Astrocyte of the spinal cord (primary cell): ENCODE results near the gene ANKRD17.
A peak's percentile ranks its signal among the peaks of the same experiment; 100 is the strongest.

Experiments used
- DNase-seq: peaks from one replicate; pipeline ENCODE4 v3.0.0; 2011; ENCODE audit warnings: low read depth, low spot score
- H3K4me3 ChIP-seq: 2 replicates; pipeline ENCODE4 v1.5.1; 2011; ENCODE audit warnings: low read depth, mild to moderate bottlenecking, low read length, moderate library complexity
- in situ Hi-C: cut with HindIII; loops from 2 replicates; pipeline ENCODE4 v1.10.0; 2017; ENCODE audit warnings: low sequenced_read_pairs
- TF ChIP-seq, protein P1 (sequence below): IDR thresholded peaks from 2 replicates; pipeline ENCODE4 v1.5.1; 2012; ENCODE audit warnings: low read depth, mild to moderate bottlenecking, low read length, inconsistent platforms

ANKRD17 gene

DNA sequence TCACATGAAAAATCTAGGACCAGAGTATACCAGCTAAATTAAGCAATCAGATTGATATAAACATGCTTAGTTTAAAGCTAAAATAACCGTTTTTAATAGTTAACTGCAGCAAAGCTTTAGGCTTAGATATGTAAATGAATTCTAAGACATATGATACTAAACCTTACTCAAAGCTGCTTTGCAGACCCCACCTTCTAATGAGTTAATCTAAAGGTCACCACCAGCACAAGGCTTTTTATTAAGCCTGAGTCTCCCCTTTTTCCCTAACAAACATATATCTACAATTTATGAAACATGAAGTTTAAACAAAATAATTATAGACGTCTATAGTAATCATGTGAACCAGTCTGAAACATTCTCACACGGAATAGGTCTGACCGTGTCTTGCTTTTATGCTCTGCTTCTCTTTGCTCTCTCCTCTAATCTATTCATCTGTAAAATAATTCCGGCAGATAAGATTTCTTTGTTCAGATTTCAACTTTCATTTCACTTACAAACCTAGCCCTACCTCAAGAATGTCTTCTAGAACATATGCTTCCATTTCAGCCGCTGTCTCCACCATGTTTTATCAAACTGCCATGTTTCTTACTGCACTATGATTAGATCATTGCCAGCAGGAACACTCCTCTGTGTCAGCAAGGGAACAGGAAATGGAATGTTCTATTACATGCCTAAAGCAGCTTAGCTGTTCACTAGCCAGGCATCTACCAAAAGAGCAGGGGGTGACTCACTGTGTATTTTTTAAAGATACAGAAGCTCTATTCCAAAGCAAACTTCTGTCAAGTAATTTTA, 35.9 kb downstream of the ANKRD17 start:
- TF ChIP-seq, protein P1, sequence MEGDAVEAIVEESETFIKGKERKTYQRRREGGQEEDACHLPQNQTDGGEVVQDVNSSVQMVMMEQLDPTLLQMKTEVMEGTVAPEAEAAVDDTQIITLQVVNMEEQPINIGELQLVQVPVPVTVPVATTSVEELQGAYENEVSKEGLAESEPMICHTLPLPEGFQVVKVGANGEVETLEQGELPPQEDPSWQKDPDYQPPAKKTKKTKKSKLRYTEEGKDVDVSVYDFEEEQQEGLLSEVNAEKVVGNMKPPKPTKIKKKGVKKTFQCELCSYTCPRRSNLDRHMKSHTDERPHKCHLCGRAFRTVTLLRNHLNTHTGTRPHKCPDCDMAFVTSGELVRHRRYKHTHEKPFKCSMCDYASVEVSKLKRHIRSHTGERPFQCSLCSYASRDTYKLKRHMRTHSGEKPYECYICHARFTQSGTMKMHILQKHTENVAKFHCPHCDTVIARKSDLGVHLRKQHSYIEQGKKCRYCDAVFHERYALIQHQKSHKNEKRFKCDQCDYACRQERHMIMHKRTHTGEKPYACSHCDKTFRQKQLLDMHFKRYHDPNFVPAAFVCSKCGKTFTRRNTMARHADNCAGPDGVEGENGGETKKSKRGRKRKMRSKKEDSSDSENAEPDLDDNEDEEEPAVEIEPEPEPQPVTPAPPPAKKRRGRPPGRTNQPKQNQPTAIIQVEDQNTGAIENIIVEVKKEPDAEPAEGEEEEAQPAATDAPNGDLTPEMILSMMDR, result no peak
- peak; percentile 96 for DNase-seq
- in situ Hi-C loops, result no loop called here
- H3K4me3 ChIP-seq, result peak overlapping the region; percentile 84

DNA sequence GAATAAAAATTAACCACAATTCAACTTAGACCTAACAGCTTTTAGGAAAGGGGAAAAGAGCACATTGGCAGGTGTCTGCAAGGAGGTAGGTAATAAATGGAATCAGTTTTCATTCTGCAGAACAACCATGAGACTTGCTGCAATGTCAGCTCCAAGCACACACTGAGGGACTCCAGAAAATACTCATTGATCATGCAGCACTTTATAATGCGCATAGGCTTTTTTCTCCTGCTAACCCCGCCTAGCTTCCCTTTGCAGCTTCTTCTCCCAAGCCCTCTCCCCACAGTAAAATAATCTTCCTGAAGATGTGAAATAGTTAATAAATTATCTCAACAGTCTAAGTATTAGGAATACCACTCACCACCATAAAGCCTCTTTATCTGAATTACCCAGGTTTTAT, 36.9 kb downstream of the ANKRD17 start:
- in situ Hi-C loops, result no loop called here
- H3K4me3 ChIP-seq, result peak overlapping the region; percentile 84
- no peak for DNase-seq
- TF ChIP-seq, protein P1, result no peak

DNA sequence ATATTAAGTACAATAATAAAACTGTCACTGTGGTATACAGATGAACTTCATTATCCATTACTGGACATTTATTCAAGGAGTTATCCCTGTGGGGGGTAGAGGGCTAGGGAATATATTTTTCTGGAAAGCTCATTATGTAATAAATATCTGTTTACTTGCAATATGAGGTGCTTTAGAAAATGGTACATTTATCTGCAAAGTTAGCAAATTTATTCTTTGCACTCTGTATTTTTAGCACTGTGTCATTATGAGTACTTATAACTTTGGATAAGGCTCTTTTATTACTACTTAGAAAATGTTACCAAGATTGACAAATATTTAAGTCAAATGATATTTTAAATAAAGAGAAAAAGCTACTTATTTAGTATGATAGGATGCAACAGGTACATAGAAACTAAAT, 37.8 kb downstream of the ANKRD17 start:
- no peak overlapping the region for H3K4me3 ChIP-seq
- in situ Hi-C loops, result no loop called here
- no peak for DNase-seq
- TF ChIP-seq, protein P1, result no peak

DNA sequence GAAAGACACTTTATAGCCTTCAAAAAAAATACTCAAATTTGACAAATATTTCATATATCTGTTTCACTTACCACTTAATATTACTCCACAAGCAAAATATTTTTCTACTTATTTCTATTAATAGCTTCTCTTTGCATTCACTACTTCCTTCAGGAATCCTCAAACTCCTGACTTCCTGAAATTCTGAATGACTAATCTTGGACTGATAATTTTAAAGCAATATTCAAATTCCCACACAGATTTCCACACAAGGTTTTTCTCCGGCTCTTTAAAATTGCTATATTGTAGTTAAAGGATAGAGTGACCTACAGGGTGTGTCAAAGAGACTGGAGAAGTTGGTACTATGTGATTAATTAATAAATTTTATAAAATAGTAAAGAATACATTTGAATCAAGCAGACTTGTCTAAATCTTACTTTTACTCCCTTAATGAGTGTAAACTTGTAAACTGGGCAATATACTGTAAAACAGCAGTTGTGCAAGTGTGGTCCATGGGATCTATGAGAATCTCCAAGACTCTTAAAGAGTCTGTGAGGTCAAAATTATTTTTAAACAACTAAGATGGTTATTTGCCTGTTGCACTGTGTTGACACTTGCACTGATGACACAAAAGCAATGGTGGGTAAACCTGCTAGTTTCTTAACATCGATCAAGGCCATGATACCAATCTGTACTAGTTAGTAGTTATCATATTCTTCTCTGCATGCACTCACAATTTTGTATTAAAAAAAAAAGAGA, 44.5 kb downstream of the ANKRD17 start:
- no peak for DNase-seq
- in situ Hi-C loops, result no loop called here
- H3K4me3 ChIP-seq, result no peak overlapping the region
- TF ChIP-seq, protein P1, result no peak

DNA sequence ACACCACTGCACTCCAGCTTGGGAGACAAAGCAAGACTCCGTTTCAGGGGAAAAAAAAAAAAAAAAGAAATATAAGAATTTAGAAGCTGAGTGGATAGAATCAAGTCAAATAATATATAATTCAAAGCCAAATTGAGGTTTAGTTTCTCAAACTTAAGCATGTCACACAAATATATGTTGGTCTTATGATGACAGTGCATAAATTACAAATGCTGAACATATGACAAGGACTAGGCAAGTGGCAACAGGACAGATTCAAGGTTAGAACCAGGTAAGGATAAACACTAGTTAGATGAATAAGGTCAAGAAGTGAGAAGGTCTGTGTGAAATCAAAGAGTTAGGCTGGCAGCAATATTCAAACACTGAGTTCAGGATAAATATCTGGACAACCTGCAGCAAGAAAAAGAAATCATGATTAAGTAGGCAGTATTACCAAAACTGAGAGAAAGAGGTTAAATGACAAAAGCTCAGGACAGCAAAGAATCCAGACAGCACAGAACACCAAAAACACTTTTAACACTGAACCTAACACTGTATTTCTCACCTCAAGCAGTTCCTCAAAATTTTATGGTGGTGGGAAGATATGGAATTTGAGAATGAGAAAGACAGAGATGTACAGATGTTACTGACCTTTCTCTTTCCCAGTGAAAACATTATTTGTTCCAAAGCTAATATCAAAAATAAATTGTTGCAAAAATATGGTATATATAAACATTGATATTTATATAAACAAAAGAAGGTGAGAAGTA, 45.4 kb downstream of the ANKRD17 start:
- in situ Hi-C loops, result no loop called here
- H3K4me3 ChIP-seq, result no peak overlapping the region
- no peak for DNase-seq
- TF ChIP-seq, protein P1, result no peak

DNA sequence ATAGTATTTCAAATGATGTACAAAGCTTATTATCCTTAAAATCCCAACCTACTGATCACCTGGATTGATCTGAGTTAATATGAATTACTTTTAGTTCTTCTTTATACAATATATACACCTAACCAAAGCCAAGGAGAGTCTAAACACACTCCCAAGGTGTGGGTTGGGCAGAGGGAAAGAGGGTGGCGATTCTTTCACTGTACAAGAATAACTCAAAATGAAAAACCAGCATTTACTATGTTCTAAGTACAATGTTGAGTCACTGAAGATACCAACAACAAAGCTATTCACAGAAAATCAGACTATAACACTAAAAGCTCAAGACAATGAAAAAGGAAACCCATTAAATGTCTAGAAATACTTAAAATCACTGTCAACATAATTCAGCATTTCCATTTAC, 46.6 kb downstream of the ANKRD17 start:
- in situ Hi-C loops, result no loop called here
- TF ChIP-seq, protein P1, result no peak
- no peak for DNase-seq
- no peak overlapping the region for H3K4me3 ChIP-seq
